Lower leg skin (tissue), 3 donors: ENCODE data around the gene SNX19.

Experiments used
- POLR2A ChIP-seq, 2 donors: fragments of 450-650 bp; IDR thresholded peaks; one replicate each; pipeline ENCODE4 v1.6.1; 2016 to 2017; ENCODE audit warnings: antibody characterized with exemption in 2 of 2, mild to moderate bottlenecking in 1 of 2, moderate library complexity in 1 of 2
- TF ChIP-seq, protein P1 (sequence below), 3 donors: fragments of 450-650 bp; IDR thresholded peaks; one replicate each; pipeline ENCODE4 v1.5.1; 2016; ENCODE audit warnings: antibody characterized with exemption in 3 of 3, mild to moderate bottlenecking in 3 of 3, moderate library complexity in 2 of 3

DNA sequence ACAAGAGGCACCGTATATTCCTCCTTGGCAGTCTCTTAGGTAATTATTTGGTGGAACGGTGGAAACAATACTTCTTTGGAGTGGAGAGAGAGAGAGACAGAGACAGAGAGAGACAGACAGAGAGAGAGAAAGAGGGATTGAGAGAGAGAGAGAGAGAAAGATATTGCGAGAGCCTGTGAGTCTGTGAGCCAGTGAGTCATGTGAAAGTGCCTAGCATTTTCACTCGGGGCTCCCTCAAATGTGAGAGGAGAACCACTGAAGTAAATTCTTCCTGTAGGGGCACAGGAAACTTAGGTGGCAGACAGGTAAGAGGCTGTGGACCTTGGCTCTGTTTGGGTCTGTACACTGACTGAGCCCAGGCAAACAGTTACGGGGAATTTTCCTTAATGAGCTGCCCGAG lies 31.6 kb upstream of the SNX19 start:
- TF ChIP-seq, protein P1, sequence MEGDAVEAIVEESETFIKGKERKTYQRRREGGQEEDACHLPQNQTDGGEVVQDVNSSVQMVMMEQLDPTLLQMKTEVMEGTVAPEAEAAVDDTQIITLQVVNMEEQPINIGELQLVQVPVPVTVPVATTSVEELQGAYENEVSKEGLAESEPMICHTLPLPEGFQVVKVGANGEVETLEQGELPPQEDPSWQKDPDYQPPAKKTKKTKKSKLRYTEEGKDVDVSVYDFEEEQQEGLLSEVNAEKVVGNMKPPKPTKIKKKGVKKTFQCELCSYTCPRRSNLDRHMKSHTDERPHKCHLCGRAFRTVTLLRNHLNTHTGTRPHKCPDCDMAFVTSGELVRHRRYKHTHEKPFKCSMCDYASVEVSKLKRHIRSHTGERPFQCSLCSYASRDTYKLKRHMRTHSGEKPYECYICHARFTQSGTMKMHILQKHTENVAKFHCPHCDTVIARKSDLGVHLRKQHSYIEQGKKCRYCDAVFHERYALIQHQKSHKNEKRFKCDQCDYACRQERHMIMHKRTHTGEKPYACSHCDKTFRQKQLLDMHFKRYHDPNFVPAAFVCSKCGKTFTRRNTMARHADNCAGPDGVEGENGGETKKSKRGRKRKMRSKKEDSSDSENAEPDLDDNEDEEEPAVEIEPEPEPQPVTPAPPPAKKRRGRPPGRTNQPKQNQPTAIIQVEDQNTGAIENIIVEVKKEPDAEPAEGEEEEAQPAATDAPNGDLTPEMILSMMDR (IDR thresholded peaks at IDR 0.05): no peak
- no peak for TF ChIP-seq POLR2A (IDR thresholded peaks at IDR 0.05)
